Dendritic cell treated with granulocyte-macrophage colony-stimulating factor and Interleukin-4, amounts not matched to agents 40 ng/mL and 50 ng/mL, for 4 days (primary cell): ENCODE measurements around the gene ARHGAP8.

Source experiments
- H3K27ac Mint-ChIP-seq: one replicate; pipeline ENCODE4 v1.8.0; 2022; ENCODE audit warnings: mild to moderate bottlenecking, mixed read lengths
- H3K27me3 Mint-ChIP-seq: one replicate; pipeline ENCODE4 v1.8.0; 2022; ENCODE audit warnings: mild to moderate bottlenecking, mixed read lengths
- H3K36me3 Mint-ChIP-seq: one replicate; pipeline ENCODE4 v1.8.0; 2022; ENCODE audit warnings: low read depth, mixed read lengths
- H3K4me1 Mint-ChIP-seq: one replicate; pipeline ENCODE4 v1.8.0; 2022; ENCODE audit warnings: low read depth, mixed read lengths
- H3K4me3 Mint-ChIP-seq: one replicate; pipeline ENCODE4 v1.8.0; 2022; ENCODE audit warnings: mild to moderate bottlenecking, moderate library complexity, mixed read lengths
- H3K9me3 Mint-ChIP-seq: one replicate; pipeline ENCODE4 v1.8.0; 2022; ENCODE audit warnings: mixed read lengths
- intact Hi-C: fragments of 100-400 bp; cut with micrococcal nuclease; formaldehyde crosslinking; loops from one replicate; pipeline ENCODE4 v1.15.0; 2022

Gene ARHGAP8

DNA sequence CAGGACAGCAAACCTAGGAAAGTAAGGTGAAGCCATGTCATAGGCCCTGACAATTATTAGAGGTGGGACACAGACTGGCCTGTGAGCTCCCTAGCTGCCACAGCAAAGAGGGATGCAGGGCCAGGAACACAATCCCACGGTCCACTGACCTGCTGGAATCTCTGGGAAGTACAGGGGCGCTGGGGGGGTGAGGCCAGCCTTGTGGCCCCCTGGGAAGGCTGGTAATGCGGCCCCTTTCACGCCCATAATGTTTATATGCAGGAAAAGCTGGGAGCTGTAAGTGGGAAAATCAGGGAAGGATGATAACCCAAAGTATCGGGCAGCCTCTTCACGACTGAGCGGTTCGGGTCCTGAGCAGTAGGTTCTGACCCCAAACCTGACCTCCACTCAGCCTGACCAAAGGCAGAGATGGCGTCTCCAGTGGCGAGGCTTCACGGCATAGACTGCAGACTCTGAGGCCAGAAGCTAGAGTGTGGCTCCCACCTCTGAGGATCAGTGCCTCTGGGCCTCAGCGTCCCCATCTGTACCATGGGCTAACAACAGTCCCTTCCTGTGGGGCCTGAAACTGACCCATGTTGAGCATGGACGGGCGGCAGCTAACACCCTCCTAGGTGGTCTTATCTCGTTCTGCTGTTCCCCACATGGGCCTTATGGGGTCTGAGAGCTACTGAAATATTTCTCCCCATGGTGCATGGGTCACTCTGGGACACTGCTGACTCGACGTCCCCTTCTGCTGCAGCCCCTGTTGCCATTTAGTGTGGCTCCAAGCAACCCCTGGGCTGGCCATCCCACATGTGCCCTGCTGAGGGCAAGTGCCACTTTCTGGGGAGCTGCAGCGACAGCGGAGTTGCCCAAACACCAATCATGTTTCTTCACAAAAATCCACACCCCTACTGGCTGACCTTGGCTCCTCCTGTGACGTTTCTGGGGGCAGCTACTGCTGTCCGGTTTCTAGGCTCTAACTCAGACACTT lies 155.7 kb downstream of the ARHGAP8 start:
- Mint-ChIP-seq H3K36me3 (no peaks in the 10 kb centered on the region), H3K27me3 (peaks cover 5% of the 10 kb centered on the region), H3K4me1 (no peaks in the 10 kb centered on the region), H3K27ac (no peak overlapping the region), H3K4me3 (no peak overlapping the region), H3K9me3 (peaks cover 13% of the 10 kb centered on the region)
- intact Hi-C loops: no loop called here

DNA sequence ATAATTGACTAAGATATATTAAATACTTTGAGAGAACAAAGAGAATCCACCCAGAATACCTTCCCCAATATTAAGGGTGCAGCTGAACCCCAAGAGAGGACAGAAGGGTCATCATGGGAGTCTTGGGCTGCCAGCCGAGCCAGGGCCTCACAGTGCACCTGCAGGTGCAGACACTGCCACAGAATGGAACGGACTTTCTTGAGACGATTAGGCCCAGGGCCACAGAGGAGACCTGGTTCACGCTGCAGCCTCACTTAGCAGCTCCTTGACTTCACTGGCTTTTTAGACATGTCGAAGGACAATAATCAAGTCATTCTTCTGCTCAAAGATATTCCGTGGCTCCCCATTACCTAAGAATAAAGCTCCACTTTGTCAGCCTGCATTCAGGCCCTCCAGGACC lies 156.9 kb downstream of the ARHGAP8 start:
- Mint-ChIP-seq H3K4me1 (no peaks in the 10 kb centered on the region), H3K36me3 (no peaks in the 10 kb centered on the region), H3K27ac (no peak overlapping the region), H3K4me3 (no peak overlapping the region), H3K9me3 (peaks cover 9% of the 10 kb centered on the region), H3K27me3 (peaks cover 3% of the 10 kb centered on the region)
- intact Hi-C loops: no loop called here
